H9 (cell line): Measurements from ENCODE around the gene WNT3. TPM values are rescaled to one million over a fixed set of nuclear protein-coding genes. Genes with fewer than 3 reads are reported as not detected.

ENCODE experiments used
- DNase-seq: peaks from one replicate; pipeline ENCODE4 v3.0.0-alpha.2; 2017
- H2AFZ ChIP-seq: one replicate; pipeline ENCODE4 v1.6.1; 2013; ENCODE audit warnings: mild to moderate bottlenecking, low read length, control low read depth, moderate library complexity
- H2AK5ac ChIP-seq: 2 replicates; pipeline ENCODE4 v1.6.1; 2013; ENCODE audit warnings: low read length, control low read depth, mixed read lengths; ENCODE audit not compliant: insufficient read length
- H2BK120ac ChIP-seq: one replicate; pipeline ENCODE4 v1.6.1; 2013; ENCODE audit warnings: low read depth, mild to moderate bottlenecking, low read length, control low read depth, inconsistent platforms; ENCODE audit not compliant: poor library complexity, severe bottlenecking
- H2BK12ac ChIP-seq: 2 replicates; pipeline ENCODE4 v1.6.1; 2013; ENCODE audit warnings: low read length, control low read depth, mixed read lengths, low read depth; ENCODE audit not compliant: insufficient read length
- H2BK15ac ChIP-seq: 2 replicates; pipeline ENCODE4 v1.6.1; 2013; ENCODE audit warnings: low read depth, low read length, control low read depth
- H2BK20ac ChIP-seq: one replicate; pipeline ENCODE4 v1.6.1; 2013; ENCODE audit warnings: low read depth, mild to moderate bottlenecking, low read length, control low read depth, inconsistent platforms; ENCODE audit not compliant: poor library complexity, severe bottlenecking
- H2BK5ac ChIP-seq: 2 replicates; pipeline ENCODE4 v1.6.1; 2013; ENCODE audit warnings: low read length, control low read depth, mixed read lengths; ENCODE audit not compliant: insufficient read length
- H3K14ac ChIP-seq: 2 replicates; pipeline ENCODE4 v1.6.1; 2013; ENCODE audit warnings: low read length, control low read depth; ENCODE audit not compliant: insufficient read depth
- H3K18ac ChIP-seq: 2 replicates; pipeline ENCODE4 v1.6.1; 2013; ENCODE audit warnings: low read depth, mild to moderate bottlenecking, mixed read lengths, low read length, control low read depth; ENCODE audit not compliant: insufficient read length
- H3K23ac ChIP-seq: 2 replicates; pipeline ENCODE4 v1.6.1; 2013; ENCODE audit warnings: low read length, control low read depth, mixed read lengths, low read depth; ENCODE audit not compliant: insufficient read length
- H3K23me2 ChIP-seq: 2 replicates; pipeline ENCODE4 v1.6.1; 2013; ENCODE audit warnings: low read depth, mild to moderate bottlenecking, mixed read lengths, low read length, control low read depth; ENCODE audit not compliant: insufficient read length, poor library complexity, severe bottlenecking
- H3K27ac ChIP-seq: 2 replicates; pipeline ENCODE4 v1.5.1; 2013; ENCODE audit warnings: low read length, control low read depth, mixed read lengths, low read depth; ENCODE audit not compliant: insufficient read length
- H3K27me3 ChIP-seq: 2 replicates; pipeline ENCODE4 v1.6.1; 2013; ENCODE audit warnings: low read length, control low read depth, inconsistent platforms; ENCODE audit not compliant: insufficient read depth
- H3K4ac ChIP-seq: 2 replicates; pipeline ENCODE4 v1.6.1; 2013; ENCODE audit warnings: low read depth, mild to moderate bottlenecking, control low read depth, inconsistent platforms, low read length, moderate library complexity
- H3K4me1 ChIP-seq: 2 replicates; pipeline ENCODE4 v1.6.1; 2013; ENCODE audit warnings: low read length, control low read depth, inconsistent platforms; ENCODE audit not compliant: insufficient read depth
- H3K4me2 ChIP-seq: 2 replicates; pipeline ENCODE4 v1.6.1; 2013; ENCODE audit warnings: low read length, control low read depth, mixed read lengths; ENCODE audit not compliant: insufficient read length, insufficient read depth
- H3K56ac ChIP-seq: 2 replicates; pipeline ENCODE4 v1.6.1; 2013; ENCODE audit warnings: low read depth, mild to moderate bottlenecking, mixed read lengths, low read length, control low read depth; ENCODE audit not compliant: insufficient read length
- H3K79me1 ChIP-seq: 2 replicates; pipeline ENCODE4 v1.6.1; 2013; ENCODE audit warnings: low read depth, mild to moderate bottlenecking, moderate library complexity, low read length, control low read depth, inconsistent platforms; ENCODE audit not compliant: insufficient read depth, poor library complexity, severe bottlenecking
- H3K79me2 ChIP-seq: 2 replicates; pipeline ENCODE4 v1.6.1; 2013; ENCODE audit warnings: low read length, control low read depth, inconsistent platforms; ENCODE audit not compliant: insufficient read depth
- H3K9ac ChIP-seq: 2 replicates; pipeline ENCODE4 v1.6.1; 2013; ENCODE audit warnings: low read length, control low read depth, mixed read lengths; ENCODE audit not compliant: insufficient read length; ENCODE audit errors: extremely low read depth
- H3K9me3 ChIP-seq: one replicate; pipeline ENCODE4 v1.6.1; 2013; ENCODE audit warnings: low read depth, low read length, inconsistent platforms; ENCODE audit not compliant: control insufficient read depth
- H3T11ph ChIP-seq: one replicate; pipeline ENCODE4 v1.6.1; 2013; ENCODE audit warnings: mild to moderate bottlenecking, low read length, control low read depth, inconsistent platforms
- H4K20me1 ChIP-seq: one replicate; pipeline ENCODE4 v1.6.1; 2013; ENCODE audit not compliant: control insufficient read depth, insufficient read length, insufficient read depth
- H4K5ac ChIP-seq: 2 replicates; pipeline ENCODE4 v1.6.1; 2013; ENCODE audit warnings: low read depth, mild to moderate bottlenecking, mixed read lengths, low read length, control low read depth; ENCODE audit not compliant: insufficient read length
- H4K8ac ChIP-seq: replicated peaks from 2 replicates; pipeline ENCODE4 v1.6.1; 2013; ENCODE audit warnings: low read length, control low read depth, mixed read lengths, low read depth; ENCODE audit not compliant: insufficient read length
- H4K91ac ChIP-seq: 2 replicates; pipeline ENCODE4 v1.6.1; 2013; ENCODE audit warnings: low read depth, mild to moderate bottlenecking, moderate library complexity, mixed read lengths, low read length, control low read depth; ENCODE audit not compliant: insufficient read length
- H3K27ac Mint-ChIP-seq, 3 experiments: 2 replicates in 2 of 3; 3 replicates in 1 of 3; pipeline ENCODE4 v1.8.0; 2020 to 2021; ENCODE audit warnings: mixed read lengths in 3 of 3, mild to moderate bottlenecking in 1 of 3, moderate library complexity in 1 of 3
- H3K27me3 Mint-ChIP-seq: 2 replicates; pipeline ENCODE4 v1.8.0; 2021; ENCODE audit warnings: low read depth, mild to moderate bottlenecking, moderate library complexity, mixed read lengths
- H3K36me3 Mint-ChIP-seq, 3 experiments: 2 replicates in 2 of 3; 3 replicates in 1 of 3; pipeline ENCODE4 v1.8.0; 2020 to 2021; ENCODE audit warnings: low read depth in 3 of 3, mixed read lengths in 3 of 3; ENCODE audit not compliant: insufficient read depth in 1 of 3
- H3K4me1 Mint-ChIP-seq, 2 experiments: 2 replicates each; pipeline ENCODE4 v1.8.0; 2020; ENCODE audit warnings: mixed read lengths in 2 of 2
- H3K4me3 Mint-ChIP-seq, 2 experiments: 2 replicates in 1 of 2; 3 replicates in 1 of 2; pipeline ENCODE4 v1.8.0; 2020 to 2021; ENCODE audit warnings: mild to moderate bottlenecking in 2 of 2, mixed read lengths in 2 of 2, moderate library complexity in 1 of 2
- H3K9me3 Mint-ChIP-seq, 2 experiments: 2 replicates in 1 of 2; 3 replicates in 1 of 2; pipeline ENCODE4 v1.8.0; 2020; ENCODE audit warnings: mild to moderate bottlenecking in 2 of 2, mixed read lengths in 2 of 2, moderate library complexity in 1 of 2
- CTCF ChIP-seq: fragments of 200-600 bp; sonication (generic); conservative IDR thresholded peaks from 3 replicates; pipeline ENCODE4 v1.8.0; 2021; ENCODE audit warnings: antibody characterized with exemption, mild to moderate bottlenecking
- WGBS: extraction: QIAGEN DNeasy Blood & Tissue Kit; methylation state at CpG from one replicate; pipeline ENCODE4 v1.1.7; 2013; ENCODE audit warnings: missing lambda C conversion rate, low lambda C conversion rate, mixed read lengths; ENCODE audit not compliant: insufficient read length; ENCODE audit errors: extremely low coverage; 5-methylcytosine and 5-hydroxymethylcytosine counted together
- total RNA-seq: library from RNA; stranded (reverse); gene quantifications from 2 replicates; pipeline ENCODE4 v1.2.1, GENCODE V29; 2021

The WNT3 gene
- total RNA-seq, 1 experiment from 2014 or later: 22.4 TPM

GRCh38 chr17:46805771-46806170 is 12.7 kb downstream of the WNT3 start:
- Histone ChIP-seq H3K14ac (no peak overlapping the region), H3K79me1 (no peaks in the 10 kb centered on the region), H3K23me2 (no peaks in the 10 kb centered on the region), H2BK120ac (no peak overlapping the region), H3K27me3 (no peaks in the 10 kb centered on the region), H3K4me1 (no peaks in the 10 kb centered on the region), H3K27ac (no peak overlapping the region), H3K79me2 (no peaks in the 10 kb centered on the region), H3K4ac (no peak overlapping the region), H3K9ac (no peak overlapping the region), H3K4me2 (no peak overlapping the region), H4K5ac (no peak overlapping the region), H3K18ac (no peak overlapping the region), H4K20me1 (no peaks in the 10 kb centered on the region), H3K9me3 (no peaks in the 10 kb centered on the region), H3T11ph (no peak overlapping the region), H2BK12ac (no peak overlapping the region), H3K56ac (no peak overlapping the region), H2BK5ac (no peak overlapping the region), H3K23ac (no peak overlapping the region), H2AFZ (no peak overlapping the region), H2BK15ac (no peak overlapping the region), H4K8ac (no peak overlapping the region), H2BK20ac (no peak overlapping the region), H2AK5ac (no peak overlapping the region), H4K91ac (no peak overlapping the region)
- WGBS: no CpG with 5 or more reads among the region's 6 CpGs
- peaks cover 0 to 5% of the 10 kb centered on the region in 2 experiments; a peak in 3 of 5 replicates for H3K9me3 Mint-ChIP-seq
- DNase-seq: no peak
- H3K4me3 Mint-ChIP-seq: no peak overlapping the region
- H3K36me3 Mint-ChIP-seq: peaks cover 0 to 29% (median 0%) of the 10 kb centered on the region in 3 experiments; a peak in 2 of 7 replicates
- H3K27ac Mint-ChIP-seq: no peak overlapping the region
- H3K27me3 Mint-ChIP-seq: no peaks in the 10 kb centered on the region; the same call in 1 of the 2 replicates
- TF ChIP-seq CTCF: no peak
- peaks cover 8 to 13% of the 10 kb centered on the region in 2 experiments for H3K4me1 Mint-ChIP-seq
